OCI-LY3 (cell line): ENCODE data around the gene MYL10.

Experiments
- H2AFZ ChIP-seq: fragments of 200-600, 300-600 bp; shearing (Covaris generic); 2 replicates; pipeline ENCODE4 v1.6.0; 2014; ENCODE audit warnings: antibody characterized with exemption, low read depth, low read length
- H3K27ac ChIP-seq: fragments of 200-600, 300-600 bp; sonication (generic); 2 replicates; pipeline ENCODE4 v1.5.1; 2014; ENCODE audit warnings: mild to moderate bottlenecking, low read length, moderate library complexity, mixed read lengths
- H3K27me3 ChIP-seq: fragments of 200-600, 300-600 bp; sonication (generic); 2 replicates; pipeline ENCODE4 v1.6.1; 2014; ENCODE audit warnings: low read depth, low read length, mixed read lengths
- H3K36me3 ChIP-seq: fragments of 200-600, 300-600 bp; sonication (generic); replicated peaks from 2 replicates; pipeline ENCODE3; 2014; ENCODE audit warnings: low read depth, low read length, mixed read lengths
- H3K4me1 ChIP-seq: fragments of 300-600, 200-600 bp; sonication (generic); 2 replicates; pipeline ENCODE4 v1.6.1; 2014; ENCODE audit warnings: low read length, mixed read lengths
- H3K4me2 ChIP-seq: fragments of 200-600, 300-600 bp; sonication (generic); 2 replicates; pipeline ENCODE4 v1.6.1; 2014; ENCODE audit warnings: low read length, mixed read lengths
- H3K4me3 ChIP-seq: fragments of 300-600, 200-600 bp; sonication (generic); 2 replicates; pipeline ENCODE4 v1.5.1; 2014; ENCODE audit warnings: antibody characterized with exemption, mild to moderate bottlenecking, low read length, moderate library complexity
- H3K79me2 ChIP-seq: fragments of 300-600, 200-600 bp; shearing (Covaris generic); 2 replicates; pipeline ENCODE4 v1.6.1; 2014; ENCODE audit warnings: mild to moderate bottlenecking, low read length, mixed read lengths
- H3K9ac ChIP-seq: fragments of 300-600, 200-600 bp; shearing (Covaris generic); 2 replicates; pipeline ENCODE4 v1.6.0; 2014; ENCODE audit warnings: mild to moderate bottlenecking, low read length, moderate library complexity
- H3K9me3 ChIP-seq: fragments of 200-600, 300-600 bp; shearing (Covaris generic); 2 replicates; pipeline ENCODE4 v1.6.1; 2014; ENCODE audit warnings: low read length, mixed read lengths; ENCODE audit not compliant: insufficient read depth
- H4K20me1 ChIP-seq: fragments of 200-600, 300-600 bp; sonication (generic); 2 replicates; pipeline ENCODE4 v1.6.1; 2016; ENCODE audit warnings: low read length, mixed read lengths; ENCODE audit not compliant: insufficient read depth
- CTCF ChIP-seq: fragments of 200-600, 300-600 bp; sonication (generic); IDR thresholded peaks from 2 replicates; pipeline ENCODE4 v1.5.1; 2014; ENCODE audit warnings: antibody characterized with exemption, low read length, low read depth
- EZH2phosphoT487 ChIP-seq: fragments of 200-600 bp; shearing (Covaris generic); IDR thresholded peaks from 2 replicates; pipeline ENCODE4 v1.6.1; 2018; ENCODE audit warnings: antibody characterized with exemption, mixed run types, low read depth

MYL10 gene

GRCh38 chr7:101629171-101629570 is at the start of gene MYL10:
Gene MYL10, minus strand, starts transcription at chr7:101629296. Its CDS starts 178 bp downstream, at chr7:101629118.
- H3K9ac ChIP-seq, result no peak within 1 kb of the TSS
- no peak within 1 kb of the TSS for H3K4me3 ChIP-seq
- H4K20me1 ChIP-seq, result no peaks in the 10 kb centered on the region
- H3K27ac ChIP-seq, result no peak within 1 kb of the TSS
- H3K36me3 ChIP-seq, result no peaks in the 10 kb centered on the region
- H3K79me2 ChIP-seq, result no peaks in the 10 kb centered on the region
- TF ChIP-seq CTCF (no peak), EZH2phosphoT487 (no peak)
- peaks cover 16% of the 10 kb centered on the region for H3K27me3 ChIP-seq
- H3K4me2 ChIP-seq, result no peak within 1 kb of the TSS
- H3K4me1 ChIP-seq, result no peaks in the 10 kb centered on the region
- H3K9me3 ChIP-seq, result no peaks in the 10 kb centered on the region
- no peak within 1 kb of the TSS for H2AFZ ChIP-seq

DNA sequence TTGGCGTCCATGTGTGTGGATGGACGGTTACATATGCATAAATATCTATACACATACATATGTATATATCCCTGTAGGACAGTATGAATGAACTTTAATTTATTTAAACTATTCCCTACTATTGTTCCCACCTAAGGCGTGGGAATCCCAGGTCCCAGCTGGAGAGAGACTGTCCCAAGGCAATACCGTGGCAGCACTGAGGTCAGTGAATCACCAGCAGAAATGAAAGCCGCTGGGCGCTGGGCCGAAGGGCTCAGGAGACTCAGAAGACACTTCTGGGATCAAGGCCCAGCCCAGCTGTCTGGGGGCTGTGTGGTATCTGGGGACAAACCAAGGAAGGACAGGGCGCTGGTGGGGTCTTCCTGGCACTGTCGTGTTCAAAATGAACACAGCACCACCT is 49.6 kb upstream of the MYL10 start:
- Histone ChIP-seq H3K4me2 (no peak overlapping the region), H3K27ac (no peak overlapping the region), H3K79me2 (no peaks in the 10 kb centered on the region), H2AFZ (no peak overlapping the region), H3K36me3 (no peaks in the 10 kb centered on the region), H3K9ac (no peak overlapping the region), H3K4me3 (no peak overlapping the region), H4K20me1 (no peaks in the 10 kb centered on the region), H3K9me3 (no peaks in the 10 kb centered on the region), H3K27me3 (no peaks in the 10 kb centered on the region), H3K4me1 (no peaks in the 10 kb centered on the region)
- TF ChIP-seq EZH2phosphoT487, result no peak
- TF ChIP-seq CTCF, result no peak

DNA sequence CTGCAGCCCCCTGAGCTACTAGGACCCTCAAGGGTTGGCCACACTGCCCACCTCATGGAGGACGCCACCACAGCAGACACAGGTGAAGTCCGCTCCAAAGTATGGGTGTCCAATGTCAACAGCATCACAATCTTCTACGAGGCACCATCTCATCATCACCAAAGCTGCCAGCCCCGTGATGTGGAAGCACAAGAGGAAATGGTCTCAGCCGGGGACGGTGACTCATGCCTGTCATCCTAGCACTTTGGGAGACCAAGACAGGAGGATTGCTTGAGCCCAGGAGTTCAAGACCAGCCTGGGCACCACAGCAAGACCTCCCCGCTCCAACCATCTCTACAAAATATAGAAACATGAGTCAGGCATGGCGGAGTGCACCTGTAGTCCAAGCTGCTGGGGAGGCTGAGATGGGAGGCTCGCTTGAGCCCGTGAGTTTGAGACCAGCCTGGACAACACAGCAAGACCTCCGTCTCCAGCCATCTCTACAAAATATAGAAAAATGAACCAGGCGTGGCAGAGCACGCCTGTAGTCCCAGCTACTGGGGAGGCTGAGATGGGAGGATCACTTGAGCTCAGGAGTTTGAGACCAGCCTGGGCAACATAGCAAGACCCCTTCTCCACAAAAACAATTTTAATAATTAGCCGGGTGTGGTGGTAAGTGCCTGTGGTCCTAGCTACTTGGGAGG is 48.8 kb upstream of the MYL10 start:
- H3K4me2 ChIP-seq, result no peak overlapping the region
- H3K4me1 ChIP-seq, result no peaks in the 10 kb centered on the region
- no peak overlapping the region for H3K4me3 ChIP-seq
- H3K9ac ChIP-seq, result no peak overlapping the region
- no peak overlapping the region for H2AFZ ChIP-seq
- TF ChIP-seq CTCF (no peak), EZH2phosphoT487 (no peak)
- H3K27ac ChIP-seq, result no peak overlapping the region
- no peaks in the 10 kb centered on the region for H3K27me3 ChIP-seq
- no peaks in the 10 kb centered on the region for H3K79me2 ChIP-seq
- H3K9me3 ChIP-seq, result no peaks in the 10 kb centered on the region
- H3K36me3 ChIP-seq, result no peaks in the 10 kb centered on the region
- H4K20me1 ChIP-seq, result no peaks in the 10 kb centered on the region

GRCh38 chr7:101677391-101677790 is 48.3 kb upstream of the MYL10 start:
- H2AFZ ChIP-seq, result no peak overlapping the region
- H3K79me2 ChIP-seq, result no peaks in the 10 kb centered on the region
- no peaks in the 10 kb centered on the region for H3K9me3 ChIP-seq
- H3K27me3 ChIP-seq, result no peaks in the 10 kb centered on the region
- TF ChIP-seq EZH2phosphoT487 (no peak), CTCF (no peak)
- H3K27ac ChIP-seq, result no peak overlapping the region
- no peaks in the 10 kb centered on the region for H3K4me1 ChIP-seq
- no peaks in the 10 kb centered on the region for H3K36me3 ChIP-seq
- H3K4me3 ChIP-seq, result no peak overlapping the region
- H3K4me2 ChIP-seq, result no peak overlapping the region
- no peaks in the 10 kb centered on the region for H4K20me1 ChIP-seq
- H3K9ac ChIP-seq, result no peak overlapping the region
